Stimulated activated CD4-positive, alpha-beta T cell treated with anti-CD3 and anti-CD28 coated beads, TNF-alpha, amount 100 ng/mL, for 4 hours (primary cell): ENCODE results near the gene SSUH2.
"Not testable (repeated sequence)": the region's sequence is repeated elsewhere in the genome, so short reads cannot be mapped to it uniquely, and the experiment has no call there.

ENCODE experiments used
- DNase-seq, 3 experiments: peaks; one replicate each; pipeline ENCODE4 v3.0.0-alpha.2; 2020; ENCODE audit warnings: low read depth in 3 of 3

Gene SSUH2

GRCh38 chr3:8580434-8580833 is 64.2 kb downstream of the SSUH2 start:
- DNase-seq = not testable (repeated sequence)

- DNase-seq = no peak
Measured at GRCh38 chr3:8579943-8580342, 64.7 kb downstream of the SSUH2 start.

GRCh38 chr3:8579096-8579495 is 65.5 kb downstream of the SSUH2 start:
- DNase-seq = no peak

GRCh38 chr3:8578282-8578681 is 66.3 kb downstream of the SSUH2 start:
- DNase-seq = no peak

GRCh38 chr3:8576841-8577571 is 67.6 kb downstream of the SSUH2 start:
- DNase-seq = no peak

GRCh38 chr3:8576436-8576835 is 68.2 kb downstream of the SSUH2 start:
- no peak for DNase-seq

GRCh38 chr3:8575364-8576104 is 69.1 kb downstream of the SSUH2 start:
- DNase-seq = no peak

- DNase-seq = no peak
Measured at GRCh38 chr3:8574670-8575322, 69.8 kb downstream of the SSUH2 start.

- no peak for DNase-seq
Measured at GRCh38 chr3:8574040-8574669, 70.4 kb downstream of the SSUH2 start.

GRCh38 chr3:8573342-8573926 is 71.2 kb downstream of the SSUH2 start:
- no peak for DNase-seq

- DNase-seq = no peak
Measured at GRCh38 chr3:8571256-8571655, 73.3 kb downstream of the SSUH2 start.
